Natural killer cell (primary cell): Measurements from ENCODE around the gene ZBED5. TPM values are rescaled to one million over a fixed set of nuclear protein-coding genes. Genes with fewer than 3 reads are reported as not detected.

Experiments used
- ATAC-seq, 3 donors: fragments of 150-1000 bp in 2 of 3; fragments of 200-7000 bp in 1 of 3; cut with Tn5 transposase; 1 replicate in 1 of 3; 2 replicates in 2 of 3; pipeline ENCODE4 v1.10.0; 2021; ENCODE audit warnings: mild to moderate bottlenecking in 2 of 3, moderate library complexity in 2 of 3
- DNase-seq, 2 donors: peaks; one replicate each; pipeline versions ENCODE4 v3.0.0 to v3.0.0-alpha.2; 2013 to 2021; ENCODE audit warnings: mixed read lengths in 1 of 2
- H3K27ac ChIP-seq: one replicate; pipeline ENCODE4 v1.5.1; 2013; ENCODE audit warnings: mild to moderate bottlenecking, low read length
- H3K27me3 ChIP-seq: one replicate; pipeline ENCODE4 v1.6.1; 2013; ENCODE audit warnings: low read length; ENCODE audit not compliant: control insufficient read depth, insufficient read depth
- H3K36me3 ChIP-seq: one replicate; pipeline ENCODE4 v1.6.1; 2013; ENCODE audit warnings: low read length; ENCODE audit not compliant: control insufficient read depth, insufficient read depth
- H3K4me1 ChIP-seq: one replicate; pipeline ENCODE4 v1.6.1; 2013; ENCODE audit warnings: low read length; ENCODE audit not compliant: control insufficient read depth, insufficient read depth
- H3K4me3 ChIP-seq: one replicate; pipeline ENCODE4 v1.5.1; 2013; ENCODE audit warnings: low read length
- H3K9me3 ChIP-seq: one replicate; pipeline ENCODE4 v1.6.1; 2013; ENCODE audit warnings: low read length; ENCODE audit not compliant: control insufficient read depth, insufficient read depth
- H3K27ac Mint-ChIP-seq, 2 donors: one replicate each; pipeline ENCODE4 v1.8.0; 2022; ENCODE audit warnings: mild to moderate bottlenecking in 2 of 2, mixed read lengths in 2 of 2, moderate library complexity in 1 of 2
- H3K27me3 Mint-ChIP-seq, 2 donors: one replicate each; pipeline ENCODE4 v1.8.0; 2022; ENCODE audit warnings: low read depth in 2 of 2, mixed read lengths in 2 of 2
- H3K36me3 Mint-ChIP-seq: one replicate; pipeline ENCODE4 v1.8.0; 2022; ENCODE audit warnings: mixed read lengths
- H3K4me1 Mint-ChIP-seq, 2 donors: one replicate each; pipeline ENCODE4 v1.8.0; 2022; ENCODE audit warnings: mixed read lengths in 2 of 2
- H3K4me3 Mint-ChIP-seq: one replicate; pipeline ENCODE4 v1.8.0; 2022; ENCODE audit warnings: mild to moderate bottlenecking, moderate library complexity, mixed read lengths
- H3K9me3 Mint-ChIP-seq, 2 donors: one replicate each; pipeline ENCODE4 v1.8.0; 2022; ENCODE audit warnings: mixed read lengths in 2 of 2
- WGBS: methylation state at CpG from one replicate; pipeline ENCODE4 v1.1.7; 2013; ENCODE audit warnings: missing lambda C conversion rate; ENCODE audit not compliant: insufficient coverage; 5-methylcytosine and 5-hydroxymethylcytosine counted together
- intact Hi-C: fragments of 100-400 bp; cut with micrococcal nuclease; formaldehyde crosslinking; loops from one replicate; pipeline ENCODE4 v1.14.2; 2022
- total RNA-seq, 4 donors: library from RNA; stranded (reverse); fragments of 120-200 nt in 1 of 4; gene quantifications; one replicate each; pipeline versions ENCODE4 v1.2.3 to v1.2.4, GENCODE V29; 2013 to 2022
- TF ChIP-seq, protein P1 (sequence below): fragments of 200-600 bp; IDR thresholded peaks from one replicate; pipeline ENCODE4 v1.8.0; 2022; ENCODE audit warnings: antibody characterized with exemption

The ZBED5 gene
- total RNA-seq, 3 donors from 2014 or later (not counting 1 experiment from before 2014, with no cell fraction given) = 40.0 to 61.3 (median 53.9) TPM

DNA sequence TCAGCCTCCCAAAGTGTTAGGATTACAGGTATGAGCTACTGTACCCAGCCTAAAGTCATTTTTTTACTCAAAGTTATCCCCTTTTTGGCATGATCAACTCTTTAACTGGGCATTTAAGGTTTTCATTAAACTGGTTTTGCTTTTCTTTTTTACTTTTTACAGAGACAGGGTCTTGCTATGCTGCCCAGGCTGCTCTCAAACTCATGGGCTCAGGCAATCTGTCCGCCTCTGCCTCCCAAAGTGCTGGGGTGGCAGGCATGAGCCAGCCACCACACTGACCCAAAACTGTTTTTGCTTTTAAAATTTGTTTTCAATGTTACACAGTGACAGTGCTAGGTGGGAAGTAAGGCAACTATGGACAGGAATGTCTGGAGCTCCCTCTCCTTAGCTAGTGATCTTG is 3.9 kb upstream of the ZBED5 start:
- Mint-ChIP-seq H3K4me1 (peaks cover 26 to 32% of the 10 kb centered on the region in 2 donors), H3K27ac (no peak overlapping the region), H3K36me3 (no peaks in the 10 kb centered on the region), H3K4me3 (no peak overlapping the region), H3K9me3 (no peaks in the 10 kb centered on the region), H3K27me3 (no peaks in the 10 kb centered on the region)
- Histone ChIP-seq H3K27me3 (no peaks in the 10 kb centered on the region), H3K36me3 (no peaks in the 10 kb centered on the region), H3K4me3 (no peak overlapping the region), H3K27ac (no peak overlapping the region), H3K4me1 (peaks cover 13% of the 10 kb centered on the region), H3K9me3 (no peaks in the 10 kb centered on the region)
- DNase-seq (no peak), ATAC-seq (no peak)
- 100% methylated on average over 1 of the region's 1 CpG for WGBS
- TF ChIP-seq, protein P1, sequence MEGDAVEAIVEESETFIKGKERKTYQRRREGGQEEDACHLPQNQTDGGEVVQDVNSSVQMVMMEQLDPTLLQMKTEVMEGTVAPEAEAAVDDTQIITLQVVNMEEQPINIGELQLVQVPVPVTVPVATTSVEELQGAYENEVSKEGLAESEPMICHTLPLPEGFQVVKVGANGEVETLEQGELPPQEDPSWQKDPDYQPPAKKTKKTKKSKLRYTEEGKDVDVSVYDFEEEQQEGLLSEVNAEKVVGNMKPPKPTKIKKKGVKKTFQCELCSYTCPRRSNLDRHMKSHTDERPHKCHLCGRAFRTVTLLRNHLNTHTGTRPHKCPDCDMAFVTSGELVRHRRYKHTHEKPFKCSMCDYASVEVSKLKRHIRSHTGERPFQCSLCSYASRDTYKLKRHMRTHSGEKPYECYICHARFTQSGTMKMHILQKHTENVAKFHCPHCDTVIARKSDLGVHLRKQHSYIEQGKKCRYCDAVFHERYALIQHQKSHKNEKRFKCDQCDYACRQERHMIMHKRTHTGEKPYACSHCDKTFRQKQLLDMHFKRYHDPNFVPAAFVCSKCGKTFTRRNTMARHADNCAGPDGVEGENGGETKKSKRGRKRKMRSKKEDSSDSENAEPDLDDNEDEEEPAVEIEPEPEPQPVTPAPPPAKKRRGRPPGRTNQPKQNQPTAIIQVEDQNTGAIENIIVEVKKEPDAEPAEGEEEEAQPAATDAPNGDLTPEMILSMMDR = no peak
- intact Hi-C loops = no loop called here

DNA sequence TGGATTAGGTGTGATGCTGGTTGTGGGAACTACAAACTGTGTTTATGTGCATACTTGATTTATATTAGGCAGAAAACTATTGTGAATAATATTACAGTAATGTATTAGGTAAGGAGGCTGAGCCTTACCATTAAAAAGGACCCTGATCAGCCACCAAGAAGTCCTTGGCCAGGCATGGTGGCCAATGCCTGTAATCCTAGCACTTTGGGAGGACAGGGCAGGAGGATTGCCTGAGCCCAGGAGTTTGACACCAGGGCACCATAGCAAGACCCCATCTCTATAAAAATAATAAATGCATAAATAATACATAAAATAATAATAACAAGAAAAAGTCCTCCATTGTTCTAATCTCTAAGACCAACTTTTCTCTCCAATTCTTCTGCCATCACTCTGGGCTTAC is 3.2 kb upstream of the ZBED5 start:
- H3K4me3 ChIP-seq = no peak overlapping the region
- H3K9me3 ChIP-seq = no peaks in the 10 kb centered on the region
- DNase-seq (no peak), ATAC-seq (no peak)
- no peak overlapping the region for H3K27ac ChIP-seq
- Mint-ChIP-seq H3K9me3 (no peaks in the 10 kb centered on the region), H3K4me1 (peaks cover 31 to 39% of the 10 kb centered on the region in 2 donors), H3K27me3 (no peaks in the 10 kb centered on the region), H3K36me3 (no peaks in the 10 kb centered on the region), H3K4me3 (no peak overlapping the region), H3K27ac (no peak overlapping the region)
- intact Hi-C loops = no loop called here
- H3K4me1 ChIP-seq = peaks cover 13% of the 10 kb centered on the region
- no peaks in the 10 kb centered on the region for H3K27me3 ChIP-seq
- H3K36me3 ChIP-seq = no peaks in the 10 kb centered on the region
- TF ChIP-seq, protein P1 = no peak

DNA sequence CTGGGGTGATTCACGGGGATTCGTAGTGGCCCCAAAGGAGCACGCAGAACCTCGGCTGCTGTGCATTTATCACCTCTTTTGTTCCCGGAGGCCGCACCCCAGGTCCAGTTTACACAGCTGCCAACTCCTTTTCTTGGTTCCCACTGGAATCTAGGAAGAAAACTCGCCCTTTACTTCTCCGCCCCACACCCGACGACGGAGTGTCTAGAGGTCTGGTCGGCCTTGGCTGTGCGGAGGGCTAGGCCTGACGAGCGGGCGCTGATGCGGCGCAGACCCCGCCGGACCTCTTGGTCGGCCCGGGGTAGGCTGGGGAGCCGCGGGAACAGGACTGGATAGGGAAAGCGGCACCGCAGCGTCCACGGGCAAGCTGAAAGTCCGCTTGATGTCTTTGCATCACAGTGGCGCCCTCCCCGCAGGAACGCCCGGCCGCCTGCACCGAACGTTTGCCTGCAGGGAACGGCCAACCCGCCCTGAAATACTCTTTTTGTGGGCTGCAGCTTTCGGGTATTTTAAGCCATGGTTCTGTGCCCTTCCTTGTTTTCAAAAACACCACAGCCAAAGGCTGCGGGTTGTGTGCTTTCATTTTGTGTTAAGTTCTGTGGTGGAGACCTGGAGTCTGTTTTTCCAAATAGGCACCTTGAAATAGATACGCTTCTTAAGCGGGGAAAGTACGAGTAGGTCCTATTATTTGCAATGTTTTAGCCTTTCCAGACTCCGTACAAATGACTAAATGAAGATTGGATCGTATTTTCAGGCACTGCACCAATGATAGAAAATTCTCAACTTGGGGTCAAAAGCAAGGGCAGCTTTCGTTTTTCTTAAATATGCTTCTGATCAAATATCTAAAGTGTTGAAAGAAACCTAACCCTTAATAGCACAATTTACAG is 829 bp upstream of the ZBED5 start:
- H3K27me3 ChIP-seq = no peaks in the 10 kb centered on the region
- H3K27ac ChIP-seq = peak overlapping the region; percentile 94
- Mint-ChIP-seq H3K27ac (peak overlapping the region; percentile 98 to 100), H3K4me3 (peak overlapping the region; percentile 99), H3K36me3 (peaks cover 13% of the 10 kb centered on the region), H3K4me1 (peaks cover 37 to 48% of the 10 kb centered on the region in 2 donors), H3K9me3 (no peaks in the 10 kb centered on the region), H3K27me3 (no peaks in the 10 kb centered on the region)
- WGBS = 2% methylated on average over 46 of the region's 46 CpGs
- H3K4me1 ChIP-seq = peaks cover 13% of the 10 kb centered on the region
- intact Hi-C loops = loop anchor here (1.0 to 5.0 kb wide), 3 partner anchors 50 to 984 kb away; partner anchors contain the start of genes EIF4G2 and USP47
- H3K9me3 ChIP-seq = no peaks in the 10 kb centered on the region
- DNase-seq (peak in 1 of 2 donors; percentile 66), ATAC-seq (peak; percentile 3 to 14 (median 6))
- H3K4me3 ChIP-seq = peak overlapping the region; percentile 75
- peaks cover 17% of the 10 kb centered on the region for H3K36me3 ChIP-seq
- TF ChIP-seq, protein P1 = no peak
